Mucosa of descending colon (tissue), 3 donors: ENCODE measurements around the gene TOGARAM1. TPM values are rescaled to one million over a fixed set of nuclear protein-coding genes. Genes with fewer than 3 reads are reported as not detected.

Experiments used
- ATAC-seq: fragments of 200-7000 bp; cut with Tn5 transposase; one replicate; pipeline ENCODE4 v1.9.1; 2020; ENCODE audit warnings: mild to moderate bottlenecking, moderate library complexity
- DNase-seq, 3 donors: peaks; one replicate each; pipeline ENCODE4 v3.0.0-alpha.2; 2020
- H3K36me3 ChIP-seq: fragments of 200-600 bp; one replicate; pipeline ENCODE4 v1.8.0; 2021; ENCODE audit warnings: low read depth, mild to moderate bottlenecking
- H3K4me1 ChIP-seq: fragments of 200-600 bp; one replicate; pipeline ENCODE4 v1.8.0; 2021; ENCODE audit warnings: low read depth, mild to moderate bottlenecking
- H3K4me3 ChIP-seq: fragments of 200-600 bp; one replicate; pipeline ENCODE4 v1.8.0; 2021; ENCODE audit warnings: mild to moderate bottlenecking
- H3K9me3 ChIP-seq: fragments of 200-600 bp; one replicate; pipeline ENCODE4 v1.8.0; 2021; ENCODE audit warnings: mild to moderate bottlenecking
- CTCF ChIP-seq: fragments of 200-600 bp; IDR thresholded peaks from one replicate; pipeline ENCODE4 v1.8.0; 2022; ENCODE audit warnings: antibody characterized with exemption, mild to moderate bottlenecking
- intact Hi-C, 2 donors: fragments of 100-400 bp; cut with DNase I in 1 of 2; cut with micrococcal nuclease in 1 of 2; formaldehyde crosslinking; loops; one replicate each; pipeline versions ENCODE4 v1.11.0 to v1.11.1; 2022; cut with DNase I, micrococcal nuclease
- total RNA-seq, 3 donors: library from RNA; stranded (reverse); fragmentation: NEBNext Ultra II Directional in 2 of 3; extraction: Animal tissue kit (Norgen Biotek cat#: 25700) in 2 of 3; gene quantifications; one replicate each; pipeline versions ENCODE4 v1.2.1 to v1.2.4, GENCODE V29; 2021 to 2023
- donor health status: DM: no; HTN: no; CAD: no; lungs with moderate emphysema.
- donor health status: DM: no; HTN: no; CAD: no.
- donor health status: DM: no; HTN: yes; CAD: no.

The TOGARAM1 gene
- total RNA-seq, 3 donors from 2014 or later: 13.2 to 17.0 (median 14.8) TPM

- no peak for ATAC-seq
- no peak for TF ChIP-seq CTCF
- no peaks in the 10 kb centered on the region for H3K9me3 ChIP-seq
- H3K4me1 ChIP-seq: no peaks in the 10 kb centered on the region
- no peak overlapping the region for H3K4me3 ChIP-seq
- intact Hi-C loops: no loop called here
- DNase-seq: no peak
- H3K36me3 ChIP-seq: no peaks in the 10 kb centered on the region
Measured at GRCh38 chr14:45015133-45015532, 53.1 kb downstream of the TOGARAM1 start.

- no peaks in the 10 kb centered on the region for H3K4me1 ChIP-seq
- no peak overlapping the region for H3K4me3 ChIP-seq
- intact Hi-C loops: no loop called here
- DNase-seq (no peak), ATAC-seq (no peak)
- H3K9me3 ChIP-seq: no peaks in the 10 kb centered on the region
- no peaks in the 10 kb centered on the region for H3K36me3 ChIP-seq
- no peak for TF ChIP-seq CTCF
Measured at GRCh38 chr14:45028107-45028626, 66.2 kb downstream of the TOGARAM1 start.

- no peak for TF ChIP-seq CTCF
- intact Hi-C loops: no loop called here
- DNase-seq (no peak), ATAC-seq (no peak)
- H3K9me3 ChIP-seq: no peaks in the 10 kb centered on the region
- no peaks in the 10 kb centered on the region for H3K36me3 ChIP-seq
- no peak overlapping the region for H3K4me3 ChIP-seq
- H3K4me1 ChIP-seq: no peaks in the 10 kb centered on the region
Measured at GRCh38 chr14:45034730-45035129, 72.7 kb downstream of the TOGARAM1 start.

- no peak for TF ChIP-seq CTCF
- Histone ChIP-seq H3K36me3 (no peaks in the 10 kb centered on the region), H3K4me1 (no peaks in the 10 kb centered on the region), H3K9me3 (no peaks in the 10 kb centered on the region), H3K4me3 (no peak overlapping the region)
- DNase-seq: no peak
- intact Hi-C loops: no loop called here
- ATAC-seq: no peak
Measured at GRCh38 chr14:45038256-45038655, 76.3 kb downstream of the TOGARAM1 start.

GRCh38 chr14:45038865-45039264 is 76.9 kb downstream of the TOGARAM1 start:
- ATAC-seq (no peak), DNase-seq (no peak)
- no peak overlapping the region for H3K4me3 ChIP-seq
- no peaks in the 10 kb centered on the region for H3K36me3 ChIP-seq
- no peaks in the 10 kb centered on the region for H3K9me3 ChIP-seq
- no peaks in the 10 kb centered on the region for H3K4me1 ChIP-seq
- intact Hi-C loops: no loop called here
- no peak for TF ChIP-seq CTCF

- Histone ChIP-seq H3K36me3 (no peaks in the 10 kb centered on the region), H3K9me3 (no peaks in the 10 kb centered on the region), H3K4me1 (no peaks in the 10 kb centered on the region), H3K4me3 (no peak overlapping the region)
- DNase-seq: no peak
- intact Hi-C loops: no loop called here
- no peak for ATAC-seq
- TF ChIP-seq CTCF: no peak
Measured at GRCh38 chr14:45039390-45039789, 77.4 kb downstream of the TOGARAM1 start.
